ENCODE results near the gene SLC44A1.

DNA sequence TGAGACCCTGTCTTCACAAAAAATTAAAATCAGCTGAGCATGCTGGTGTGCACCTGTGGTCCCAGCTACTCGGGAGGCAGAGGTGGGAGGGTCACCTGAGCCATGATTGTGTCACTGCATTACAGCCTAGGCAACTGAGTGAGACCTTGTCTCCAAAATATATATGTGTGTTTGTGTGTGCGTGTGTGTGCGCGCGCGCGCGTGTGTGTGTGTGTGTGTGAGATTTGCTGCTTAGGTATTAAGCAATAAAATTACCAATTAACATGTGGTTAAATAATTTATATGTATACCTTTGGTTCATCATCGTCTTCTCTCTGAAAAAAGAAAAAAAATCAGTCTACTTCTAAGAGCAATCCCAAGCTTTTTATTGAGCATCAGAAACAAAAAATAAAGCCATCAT, 117.4 kb downstream of the SLC44A1 start:
- TF ChIP-seq ZNF274 (IDR thresholded peaks at IDR 0.05; ENCODE audit: low read depth, low read length) (no peak), YY1 (IDR thresholded peaks at IDR 0.05; ENCODE audit: insufficient read depth, insufficient read length) (no peak)
